Left lung (tissue), 10 donors: ENCODE measurements around the gene PHACTR2. TPM values are rescaled to one million over a fixed set of nuclear protein-coding genes. Genes with fewer than 3 reads are reported as not detected.

ENCODE experiments used
- ATAC-seq: fragments of 200-7000 bp; cut with Tn5 transposase; one replicate; pipeline ENCODE4 v1.9.1; 2020; ENCODE audit warnings: moderate library complexity
- DNase-seq, 4 donors: peaks; one replicate each; pipeline ENCODE4 v3.0.0-alpha.2; 2013 to 2020
- H3K27ac ChIP-seq, 2 donors: fragments of 200-600 bp; sonication (generic) in 1 of 2; one replicate each; pipeline versions ENCODE4 v1.5.0 to v1.8.0; 2020 to 2021
- H3K27me3 ChIP-seq, 2 donors: fragments of 200-600 bp; sonication (generic) in 1 of 2; one replicate each; pipeline versions ENCODE4 v1.5.0 to v1.8.0; 2020 to 2021
- H3K36me3 ChIP-seq, 2 donors: fragments of 200-600 bp; sonication (generic) in 1 of 2; one replicate each; pipeline versions ENCODE4 v1.5.0 to v1.8.0; 2020 to 2021
- H3K4me1 ChIP-seq, 2 donors: fragments of 200-600 bp; one replicate each; pipeline ENCODE4 v1.8.0; 2021
- H3K4me3 ChIP-seq, 2 donors: fragments of 200-600 bp; sonication (generic) in 1 of 2; one replicate each; pipeline versions ENCODE4 v1.5.0 to v1.8.0; 2020 to 2021; ENCODE audit warnings: mild to moderate bottlenecking in 1 of 2
- H3K9me3 ChIP-seq, 2 donors: fragments of 200-600 bp; sonication (generic) in 1 of 2; one replicate each; pipeline versions ENCODE4 v1.5.0 to v1.8.0; 2020 to 2021
- intact Hi-C, 2 donors: fragments of 100-400 bp; cut with DNase I; formaldehyde crosslinking; loops; one replicate each; pipeline versions ENCODE4 v1.11.2 to v1.14.2; 2022
- polyA plus RNA-seq, 6 donors: library from polyadenylated mRNA; unstranded; fragments of 120-200 nt; gene quantifications; one replicate each; pipeline ENCODE4 v1.2.1, GENCODE V29; 2013; ENCODE audit not compliant: insufficient read length in 6 of 6
- total RNA-seq, 2 donors: library from RNA; stranded (reverse); fragmentation: NEBNext Ultra II Directional; extraction: Animal tissue kit (Norgen Biotek cat#: 25700); gene quantifications; one replicate each; pipeline ENCODE4 v1.2.1, GENCODE V29; 2021
- TF ChIP-seq, protein P1 (sequence below), 2 donors: fragments of 200-600 bp; sonication (generic) in 1 of 2; IDR thresholded peaks; one replicate each; pipeline versions ENCODE4 v1.5.0 to v1.8.0; 2021; ENCODE audit warnings: antibody characterized with exemption in 2 of 2
- donor health status: DM: no; HTN: yes; CAD: no.
- donor health status: DM: no; HTN: no; CAD: no.

Gene PHACTR2
- total and polyA plus RNA-seq, 8 donors: 43.7 to 71.1 (median 49.8) TPM

DNA sequence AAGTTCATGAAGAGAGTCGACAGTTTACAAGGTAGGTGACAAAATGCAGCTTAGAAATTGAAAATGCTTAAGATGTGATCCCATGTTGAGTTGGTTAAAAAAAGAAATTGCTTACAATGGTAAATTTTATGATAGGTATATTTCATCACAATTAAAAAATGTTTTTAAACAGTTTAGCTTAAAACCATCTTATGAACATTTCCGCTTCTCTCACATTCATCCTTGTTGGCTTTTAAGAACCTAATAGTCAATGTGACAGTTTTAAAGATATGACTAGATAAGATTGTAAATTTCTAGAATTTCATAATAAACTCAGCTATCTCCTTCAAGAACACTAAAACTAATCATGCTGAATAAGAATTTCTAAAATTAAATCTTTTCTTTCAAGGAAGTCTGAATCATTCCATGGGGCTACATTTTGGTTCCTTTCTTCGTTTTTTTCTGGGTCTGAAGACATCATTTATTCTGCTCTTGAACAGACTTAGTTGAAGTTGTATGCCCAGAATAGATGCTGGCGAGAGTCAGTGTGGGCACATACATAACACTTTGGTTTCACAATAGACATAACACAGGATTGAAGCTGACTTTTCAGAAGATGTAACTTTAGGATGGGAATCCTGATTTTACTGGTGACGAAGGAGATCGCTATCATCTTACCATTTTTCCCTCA is 129.5 kb downstream of the PHACTR2 start:
- H3K9me3 ChIP-seq: no peaks in the 10 kb centered on the region
- H3K27ac ChIP-seq: peak overlapping the region in 1 of 2 donors; percentile 73
- DNase-seq (no peak), ATAC-seq (peak; percentile 7)
- intact Hi-C loops: no loop called here
- H3K4me1 ChIP-seq: peaks cover 0 to 34% of the 10 kb centered on the region in 2 donors
- TF ChIP-seq, protein P1, sequence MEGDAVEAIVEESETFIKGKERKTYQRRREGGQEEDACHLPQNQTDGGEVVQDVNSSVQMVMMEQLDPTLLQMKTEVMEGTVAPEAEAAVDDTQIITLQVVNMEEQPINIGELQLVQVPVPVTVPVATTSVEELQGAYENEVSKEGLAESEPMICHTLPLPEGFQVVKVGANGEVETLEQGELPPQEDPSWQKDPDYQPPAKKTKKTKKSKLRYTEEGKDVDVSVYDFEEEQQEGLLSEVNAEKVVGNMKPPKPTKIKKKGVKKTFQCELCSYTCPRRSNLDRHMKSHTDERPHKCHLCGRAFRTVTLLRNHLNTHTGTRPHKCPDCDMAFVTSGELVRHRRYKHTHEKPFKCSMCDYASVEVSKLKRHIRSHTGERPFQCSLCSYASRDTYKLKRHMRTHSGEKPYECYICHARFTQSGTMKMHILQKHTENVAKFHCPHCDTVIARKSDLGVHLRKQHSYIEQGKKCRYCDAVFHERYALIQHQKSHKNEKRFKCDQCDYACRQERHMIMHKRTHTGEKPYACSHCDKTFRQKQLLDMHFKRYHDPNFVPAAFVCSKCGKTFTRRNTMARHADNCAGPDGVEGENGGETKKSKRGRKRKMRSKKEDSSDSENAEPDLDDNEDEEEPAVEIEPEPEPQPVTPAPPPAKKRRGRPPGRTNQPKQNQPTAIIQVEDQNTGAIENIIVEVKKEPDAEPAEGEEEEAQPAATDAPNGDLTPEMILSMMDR (IDR thresholded peaks at IDR 0.05): no peak
- no peak overlapping the region for H3K4me3 ChIP-seq
- H3K27me3 ChIP-seq: no peaks in the 10 kb centered on the region
- H3K36me3 ChIP-seq: no peaks in the 10 kb centered on the region

- H3K4me1 ChIP-seq: peaks cover 0 to 25% of the 10 kb centered on the region in 2 donors
- no peak overlapping the region for H3K4me3 ChIP-seq
- peaks cover 0 to 7% of the 10 kb centered on the region in 2 donors for H3K36me3 ChIP-seq
- no peaks in the 10 kb centered on the region for H3K27me3 ChIP-seq
- intact Hi-C loops: no loop called here
- DNase-seq: no peak
- TF ChIP-seq, protein P1 (IDR thresholded peaks at IDR 0.05): no peak
- no peak overlapping the region for H3K27ac ChIP-seq
- no peaks in the 10 kb centered on the region for H3K9me3 ChIP-seq
- ATAC-seq: no peak
Measured at GRCh38 chr6:143810745-143811144, 133.0 kb downstream of the PHACTR2 start.

DNA sequence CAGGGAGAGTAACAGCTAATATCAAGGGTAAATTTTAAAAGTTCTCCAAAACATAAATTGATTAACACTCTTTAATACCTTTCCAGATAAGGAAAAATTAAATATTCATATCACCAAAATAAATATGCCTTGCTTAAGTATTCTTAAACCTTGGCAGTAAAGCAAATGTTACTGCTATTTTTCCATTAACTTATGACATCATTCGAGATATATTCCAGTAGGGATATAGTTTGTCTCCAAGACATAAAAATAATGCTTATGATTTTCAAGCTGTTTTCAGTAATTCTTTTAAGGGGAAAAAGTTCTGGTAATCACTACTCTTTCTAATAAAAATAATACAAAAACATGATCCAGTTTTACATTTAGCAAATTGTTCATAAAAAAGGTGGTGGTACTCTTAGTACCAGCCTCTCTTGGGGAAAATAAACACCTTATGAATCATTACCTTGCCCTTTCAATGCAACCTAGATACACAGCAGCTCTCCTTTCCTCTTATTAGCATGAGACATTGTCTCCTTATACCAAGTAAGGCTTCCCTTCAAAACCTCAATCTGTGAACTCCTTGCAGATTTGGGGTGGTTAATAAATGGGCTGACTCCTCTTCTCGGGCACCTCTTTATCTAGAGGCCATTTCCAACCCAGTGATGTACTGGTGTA is 133.9 kb downstream of the PHACTR2 start:
- Histone ChIP-seq H3K4me1 (peaks cover 0 to 17% of the 10 kb centered on the region in 2 donors), H3K4me3 (no peak overlapping the region), H3K9me3 (no peaks in the 10 kb centered on the region), H3K36me3 (peaks cover 0 to 7% of the 10 kb centered on the region in 2 donors), H3K27ac (no peak overlapping the region), H3K27me3 (no peaks in the 10 kb centered on the region)
- DNase-seq (no peak), ATAC-seq (peak; percentile 67)
- TF ChIP-seq, protein P1 (IDR thresholded peaks at IDR 0.05): no peak
- intact Hi-C loops: no loop called here

DNA sequence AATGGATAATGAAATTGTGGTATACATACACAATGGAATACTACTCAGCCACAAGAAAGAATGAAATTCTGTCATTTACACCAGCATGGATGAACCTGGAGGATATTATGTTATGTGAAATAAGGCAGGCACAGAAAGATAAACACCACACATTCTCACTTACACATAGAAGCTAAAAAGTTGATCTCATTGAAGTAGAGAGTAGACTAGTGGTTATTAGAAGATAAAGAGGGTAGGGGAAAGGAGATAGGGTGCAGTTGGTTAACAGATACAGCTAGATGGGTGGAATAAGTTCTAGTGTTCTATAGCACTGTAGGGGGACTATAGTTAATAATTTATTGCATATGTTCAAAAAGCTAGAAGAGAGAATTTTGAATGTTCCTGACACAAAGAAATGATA is 139.9 kb downstream of the PHACTR2 start:
- intact Hi-C loops: no loop called here
- DNase-seq: no peak
- Histone ChIP-seq H3K27me3 (no peaks in the 10 kb centered on the region), H3K9me3 (no peaks in the 10 kb centered on the region), H3K4me1 (peaks cover under 1 to 4% of the 10 kb centered on the region in 2 donors), H3K27ac (no peak overlapping the region), H3K4me3 (no peak overlapping the region), H3K36me3 (peaks cover 0 to 16% of the 10 kb centered on the region in 2 donors)
- TF ChIP-seq, protein P1 (IDR thresholded peaks at IDR 0.05): no peak
- ATAC-seq: no peak

DNA sequence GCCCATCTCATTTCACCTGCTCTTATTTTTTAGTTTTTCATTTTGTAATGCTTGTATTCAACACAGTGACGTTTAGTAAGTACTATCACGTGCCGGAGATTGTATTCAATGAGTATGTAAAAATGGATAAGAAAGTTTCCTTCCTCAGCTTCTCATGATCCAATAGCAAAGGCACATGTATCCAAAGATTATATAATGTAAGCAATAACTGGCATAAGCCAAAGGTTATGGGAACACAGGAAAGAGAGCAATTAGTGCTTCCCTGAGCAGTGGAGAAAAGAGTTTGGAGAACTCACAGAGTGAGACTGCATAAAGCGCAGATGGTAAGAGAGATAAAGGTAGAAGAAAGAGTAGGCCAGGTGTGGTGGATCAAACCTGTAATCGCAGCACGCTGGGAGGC is 143.6 kb downstream of the PHACTR2 start:
- ATAC-seq (no peak), DNase-seq (no peak)
- Histone ChIP-seq H3K27ac (no peak overlapping the region), H3K9me3 (no peaks in the 10 kb centered on the region), H3K4me1 (peaks cover 8 to 15% of the 10 kb centered on the region in 2 donors), H3K27me3 (no peaks in the 10 kb centered on the region), H3K4me3 (no peak overlapping the region), H3K36me3 (peaks cover 0 to 16% of the 10 kb centered on the region in 2 donors)
- intact Hi-C loops: no loop called here
- TF ChIP-seq, protein P1 (IDR thresholded peaks at IDR 0.05): no peak
